Measurements from ENCODE around the gene LMNB1. TPM values are rescaled to one million over a fixed set of nuclear protein-coding genes. Genes with fewer than 3 reads are reported as not detected.

Gene LMNB1, protein sequence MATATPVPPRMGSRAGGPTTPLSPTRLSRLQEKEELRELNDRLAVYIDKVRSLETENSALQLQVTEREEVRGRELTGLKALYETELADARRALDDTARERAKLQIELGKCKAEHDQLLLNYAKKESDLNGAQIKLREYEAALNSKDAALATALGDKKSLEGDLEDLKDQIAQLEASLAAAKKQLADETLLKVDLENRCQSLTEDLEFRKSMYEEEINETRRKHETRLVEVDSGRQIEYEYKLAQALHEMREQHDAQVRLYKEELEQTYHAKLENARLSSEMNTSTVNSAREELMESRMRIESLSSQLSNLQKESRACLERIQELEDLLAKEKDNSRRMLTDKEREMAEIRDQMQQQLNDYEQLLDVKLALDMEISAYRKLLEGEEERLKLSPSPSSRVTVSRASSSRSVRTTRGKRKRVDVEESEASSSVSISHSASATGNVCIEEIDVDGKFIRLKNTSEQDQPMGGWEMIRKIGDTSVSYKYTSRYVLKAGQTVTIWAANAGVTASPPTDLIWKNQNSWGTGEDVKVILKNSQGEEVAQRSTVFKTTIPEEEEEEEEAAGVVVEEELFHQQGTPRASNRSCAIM
- 3.9 and 6.5 TPM in 2 replicates for total RNA-seq

DNA sequence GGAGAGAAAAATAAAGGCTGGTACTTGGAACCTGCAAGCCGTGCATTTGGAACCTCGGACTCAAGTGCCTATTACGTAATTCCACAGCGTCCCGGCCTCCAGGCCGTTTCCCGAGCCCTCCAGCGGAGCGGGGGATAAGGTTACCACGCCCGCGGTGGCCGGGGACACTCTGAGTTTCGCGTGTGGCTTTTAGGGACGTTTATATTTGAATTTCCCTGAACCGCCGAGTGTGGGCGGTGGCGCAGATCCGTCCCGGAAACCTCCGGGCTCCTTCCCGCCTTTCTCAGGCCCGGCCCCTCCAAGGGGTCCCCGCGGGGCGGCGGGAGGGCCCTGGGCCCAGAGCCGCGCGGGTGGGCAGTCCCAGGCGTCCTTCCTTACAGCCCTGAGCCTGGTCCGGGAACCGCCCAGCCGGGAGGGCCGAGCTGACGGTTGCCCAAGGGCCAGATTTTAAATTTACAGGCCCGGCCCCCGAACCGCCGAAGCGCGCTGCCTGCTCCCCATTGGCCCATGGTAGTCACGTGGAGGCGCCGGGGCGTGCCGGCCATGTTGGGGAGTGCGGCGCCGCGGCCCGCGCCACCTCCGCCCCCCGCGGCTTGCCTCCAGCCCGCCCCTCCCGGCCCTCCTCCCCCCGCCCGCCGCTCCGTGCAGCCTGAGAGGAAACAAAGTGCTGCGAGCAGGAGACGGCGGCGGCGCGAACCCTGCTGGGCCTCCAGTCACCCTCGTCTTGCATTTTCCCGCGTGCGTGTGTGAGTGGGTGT is at the start of gene LMNB1:
LMNB1 (plus strand) TSS at position 638 of the 758 bp plus-strand sequence. CDS start 373 bp downstream, outside the sequence.

Other genes with a start within 250 kb of the LMNB1 start
- gene ALDH7A1, start 181.9 kb upstream of the LMNB1 start, total RNA-seq: 18.2 and 24.3 TPM in 2 replicates
- gene PHAX, start 176.2 kb upstream of the LMNB1 start, total RNA-seq: 24.9 and 29.4 TPM in 2 replicates

All from pericardium fibroblast (primary cell).